ENCODE results near the gene ZNF615.

The ZNF615 gene

DNA sequence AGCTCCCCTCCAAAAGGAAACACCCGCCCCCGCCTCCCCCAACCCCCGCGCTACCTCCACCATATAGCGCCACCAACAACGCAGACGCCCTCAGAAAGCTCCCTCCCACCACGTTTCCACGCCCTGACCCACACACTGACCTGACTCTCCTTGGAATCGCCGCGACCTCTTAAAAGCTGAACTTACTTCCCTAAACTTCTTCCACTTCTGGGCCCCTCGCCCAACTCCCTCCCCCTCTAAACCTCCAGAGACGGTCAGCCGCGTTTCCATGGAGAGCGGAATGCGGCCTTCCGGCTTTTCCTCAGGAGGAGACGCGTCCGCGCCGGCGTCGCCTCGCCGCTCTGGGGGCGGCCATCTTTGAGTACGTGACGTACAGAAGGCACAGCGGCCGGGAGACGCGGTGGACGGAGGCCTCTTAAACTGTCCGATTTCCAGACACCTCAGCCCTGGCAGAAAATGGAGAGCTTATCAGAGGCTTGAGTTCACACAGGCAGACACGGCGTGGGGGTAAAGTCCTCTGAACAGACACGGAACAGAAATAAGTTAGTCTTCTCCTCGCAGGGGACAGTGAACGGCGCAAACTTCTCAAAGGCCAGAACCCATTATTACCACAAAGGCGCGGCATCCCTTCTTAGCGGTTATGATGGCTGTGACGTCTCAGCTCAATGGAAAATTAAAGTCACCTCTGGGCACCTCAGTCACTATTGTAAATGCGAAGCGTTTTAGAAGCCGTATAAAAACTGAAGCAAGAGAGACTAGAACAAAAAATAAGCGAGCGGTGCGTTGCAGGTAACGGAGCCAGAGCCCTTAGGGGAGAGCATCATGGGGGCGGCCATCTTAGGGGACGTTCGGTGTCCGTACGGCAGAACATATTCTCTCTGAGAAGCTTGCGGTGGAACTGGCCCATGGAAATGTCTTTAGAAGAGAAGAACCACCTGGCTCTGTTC, 40.8 kb upstream of the ZNF615 start, which contains the start of gene ZNF432:
Gene ZNF432 (minus strand): TSS at position 284 of the 947 bp plus-strand sequence. CDS start 1,970 bp downstream, outside the sequence.
- H3K23ac ChIP-seq (ENCODE audit: low read length in 2 of 2): no peak within 1 kb of the TSS
- WGBS: 2% methylated on average over 60 of the region's 60 CpGs
- H3K79me1 ChIP-seq (replicated peaks; ENCODE audit: low read length, poor library complexity, severe bottlenecking): peaks cover 21% of the 10 kb centered on the region
- H3K9ac ChIP-seq (ENCODE audit: low read length): peak within 1 kb of the TSS; percentile 98
- H3K4me3 ChIP-seq (ENCODE audit: insufficient read depth in 1 of 2, low read depth in 1 of 2, low read length in 2 of 2): peak within 1 kb of the TSS; percentile 70 to 92
- no peak within 1 kb of the TSS for H2AK5ac ChIP-seq (ENCODE audit: low read length, severe bottlenecking)
- no peak within 1 kb of the TSS for H2BK15ac ChIP-seq (ENCODE audit: low read depth, poor library complexity, severe bottlenecking)
- no peak within 1 kb of the TSS for H3K14ac ChIP-seq (ENCODE audit: low read length in 2 of 2)
- H2BK120ac ChIP-seq (ENCODE audit: low read depth, low read length): peak within 1 kb of the TSS; percentile 42
- H3K4me1 ChIP-seq (ENCODE audit: control insufficient read depth, insufficient read depth, low read depth, low read length): no peaks in the 10 kb centered on the region
- H2BK5ac ChIP-seq (ENCODE audit: low read depth, low read length, poor library complexity, severe bottlenecking): peak within 1 kb of the TSS; percentile 24
- H3K4ac ChIP-seq (ENCODE audit: low read depth in 1 of 2, low read length in 2 of 2): peak within 1 kb of the TSS in 1 of 2 experiments; percentile 62
- peak within 1 kb of the TSS; percentile 77 for H4K8ac ChIP-seq (ENCODE audit: low read length)
- H2AFZ ChIP-seq (ENCODE audit: low read depth, low read length): peak within 1 kb of the TSS; percentile 68
- peak within 1 kb of the TSS; percentile 68 to 90 for H3K18ac ChIP-seq (ENCODE audit: low read depth in 1 of 2, low read length in 2 of 2)
- peak; percentile 95 for DNase-seq
- H3K4me2 ChIP-seq (ENCODE audit: low read length, poor library complexity, severe bottlenecking): peak within 1 kb of the TSS; percentile 62
- H3K36me3 ChIP-seq (ENCODE audit: control insufficient read depth in 1 of 2, insufficient read depth in 2 of 2, low read depth in 1 of 2, low read length in 2 of 2): peaks cover 13 to 41% of the 10 kb centered on the region in 2 experiments
- H2BK12ac ChIP-seq (ENCODE audit: low read length in 2 of 2): no peak within 1 kb of the TSS
- H3K9me3 ChIP-seq (ENCODE audit: control insufficient read depth, low read length): peaks cover 40% of the 10 kb centered on the region
- peak within 1 kb of the TSS; percentile 69 for H3K27ac ChIP-seq (ENCODE audit: low read length, poor library complexity, severe bottlenecking)
- H3K27me3 ChIP-seq (ENCODE audit: control insufficient read depth in 1 of 2, insufficient read depth in 1 of 2, low read length in 2 of 2): no peaks in the 10 kb centered on the region
- H4K91ac ChIP-seq (ENCODE audit: low read length): no peak within 1 kb of the TSS

DNA sequence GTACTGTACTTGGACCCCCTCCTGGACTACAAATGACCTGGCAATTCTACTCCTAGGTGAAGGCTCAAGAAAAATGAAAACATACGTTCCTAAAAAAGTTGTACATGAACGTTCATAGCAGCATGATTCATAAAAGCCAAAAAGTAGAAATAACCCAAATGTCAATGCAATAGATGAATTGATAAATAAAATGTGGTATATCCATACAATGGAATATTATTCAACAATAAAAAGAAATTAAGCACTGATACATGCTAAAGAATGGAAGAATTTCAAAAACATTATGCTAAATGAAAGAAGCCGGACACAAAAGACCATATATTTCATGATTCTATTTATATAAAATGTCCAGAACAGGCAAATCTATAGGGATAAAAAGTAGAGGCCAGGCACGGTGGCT, 31.2 kb upstream of the ZNF615 start:
- Histone ChIP-seq H3K18ac (ENCODE audit: low read depth in 1 of 2, low read length in 2 of 2) (no peak overlapping the region), H3K27me3 (ENCODE audit: control insufficient read depth in 1 of 2, insufficient read depth in 1 of 2, low read length in 2 of 2) (no peaks in the 10 kb centered on the region), H3K9me3 (ENCODE audit: control insufficient read depth, low read length) (peaks cover 90% of the 10 kb centered on the region), H2BK12ac (ENCODE audit: low read length in 2 of 2) (no peak overlapping the region), H4K91ac (ENCODE audit: low read length) (no peak overlapping the region), H3K4ac (ENCODE audit: low read depth in 1 of 2, low read length in 2 of 2) (no peak overlapping the region), H2BK15ac (ENCODE audit: low read depth, poor library complexity, severe bottlenecking) (no peak overlapping the region), H2BK120ac (ENCODE audit: low read depth, low read length) (no peak overlapping the region), H4K8ac (ENCODE audit: low read length) (no peak overlapping the region), H3K4me3 (ENCODE audit: insufficient read depth in 1 of 2, low read depth in 1 of 2, low read length in 2 of 2) (peak overlapping the region in 1 of 2 experiments; percentile 30), H3K27ac (ENCODE audit: low read length, poor library complexity, severe bottlenecking) (no peak overlapping the region), H3K14ac (ENCODE audit: low read length in 2 of 2) (no peak overlapping the region), H2AK5ac (ENCODE audit: low read length, severe bottlenecking) (no peak overlapping the region), H2AFZ (ENCODE audit: low read depth, low read length) (no peak overlapping the region), H3K23ac (ENCODE audit: low read length in 2 of 2) (no peak overlapping the region), H3K9ac (ENCODE audit: low read length) (no peak overlapping the region), H3K79me1 (replicated peaks; ENCODE audit: low read length, poor library complexity, severe bottlenecking) (peaks cover 11% of the 10 kb centered on the region), H3K4me2 (ENCODE audit: low read length, poor library complexity, severe bottlenecking) (no peak overlapping the region), H3K36me3 (ENCODE audit: control insufficient read depth in 1 of 2, insufficient read depth in 2 of 2, low read depth in 1 of 2, low read length in 2 of 2) (peaks cover 42 to 92% of the 10 kb centered on the region in 2 experiments), H2BK5ac (ENCODE audit: low read depth, low read length, poor library complexity, severe bottlenecking) (no peak overlapping the region), H3K4me1 (ENCODE audit: control insufficient read depth, insufficient read depth, low read depth, low read length) (no peaks in the 10 kb centered on the region)
- WGBS: 100% methylated on average over 1 of the region's 4 CpGs
- no peak for DNase-seq

DNA sequence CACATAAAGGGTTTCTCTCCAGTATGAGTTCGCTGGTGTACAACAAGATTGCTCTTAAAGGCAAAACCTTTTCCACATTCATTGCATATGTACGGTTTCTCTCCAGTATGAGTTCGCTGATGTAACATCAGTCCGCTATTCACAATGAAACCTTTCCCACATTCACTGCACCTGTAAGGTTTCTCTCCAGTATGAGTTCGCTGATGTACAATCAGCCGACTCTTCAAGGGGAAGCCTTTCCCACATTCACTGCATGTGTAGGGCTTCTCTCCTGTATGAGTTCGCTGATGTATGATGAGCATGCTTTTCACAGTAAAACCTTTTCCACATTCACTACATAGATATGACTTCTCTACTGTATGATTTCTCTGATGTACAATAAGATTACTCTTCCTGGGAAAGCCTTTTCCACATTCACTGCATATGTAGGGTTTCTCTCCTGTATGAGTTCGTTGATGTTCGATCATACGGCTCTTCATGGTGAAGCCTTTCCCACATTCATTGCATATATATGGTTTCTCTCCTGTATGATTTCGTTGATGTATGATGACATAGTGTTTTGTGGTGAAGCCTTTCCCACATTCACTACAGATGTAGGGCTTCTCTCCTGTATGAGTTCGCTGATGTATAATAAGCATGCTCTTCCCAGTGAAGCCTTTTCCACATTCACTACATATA, 26.2 kb upstream of the ZNF615 start:
- WGBS: 98% methylated on average over 10 of the region's 12 CpGs
- Histone ChIP-seq H3K27me3 (ENCODE audit: control insufficient read depth in 1 of 2, insufficient read depth in 1 of 2, low read length in 2 of 2) (no peaks in the 10 kb centered on the region), H3K9ac (ENCODE audit: low read length) (no peak overlapping the region), H2AFZ (ENCODE audit: low read depth, low read length) (no peak overlapping the region), H3K27ac (ENCODE audit: low read length, poor library complexity, severe bottlenecking) (no peak overlapping the region), H4K8ac (ENCODE audit: low read length) (no peak overlapping the region), H2BK5ac (ENCODE audit: low read depth, low read length, poor library complexity, severe bottlenecking) (no peak overlapping the region), H3K79me1 (replicated peaks; ENCODE audit: low read length, poor library complexity, severe bottlenecking) (peaks cover 5% of the 10 kb centered on the region), H3K4me2 (ENCODE audit: low read length, poor library complexity, severe bottlenecking) (no peak overlapping the region), H3K4ac (ENCODE audit: low read depth in 1 of 2, low read length in 2 of 2) (no peak overlapping the region), H3K18ac (ENCODE audit: low read depth in 1 of 2, low read length in 2 of 2) (no peak overlapping the region), H3K4me1 (ENCODE audit: control insufficient read depth, insufficient read depth, low read depth, low read length) (no peaks in the 10 kb centered on the region), H2BK15ac (ENCODE audit: low read depth, poor library complexity, severe bottlenecking) (no peak overlapping the region), H3K23ac (ENCODE audit: low read length in 2 of 2) (no peak overlapping the region), H2BK12ac (ENCODE audit: low read length in 2 of 2) (no peak overlapping the region), H2BK120ac (ENCODE audit: low read depth, low read length) (no peak overlapping the region), H3K9me3 (ENCODE audit: control insufficient read depth, low read length) (peaks cover 88% of the 10 kb centered on the region), H3K14ac (ENCODE audit: low read length in 2 of 2) (no peak overlapping the region), H3K4me3 (ENCODE audit: insufficient read depth in 1 of 2, low read depth in 1 of 2, low read length in 2 of 2) (peak overlapping the region in 1 of 2 experiments; percentile 55), H3K36me3 (ENCODE audit: control insufficient read depth in 1 of 2, insufficient read depth in 2 of 2, low read depth in 1 of 2, low read length in 2 of 2) (peaks cover 29 to 72% of the 10 kb centered on the region in 2 experiments), H2AK5ac (ENCODE audit: low read length, severe bottlenecking) (no peak overlapping the region), H4K91ac (ENCODE audit: low read length) (no peak overlapping the region)
- peak; percentile 25 for DNase-seq

DNA sequence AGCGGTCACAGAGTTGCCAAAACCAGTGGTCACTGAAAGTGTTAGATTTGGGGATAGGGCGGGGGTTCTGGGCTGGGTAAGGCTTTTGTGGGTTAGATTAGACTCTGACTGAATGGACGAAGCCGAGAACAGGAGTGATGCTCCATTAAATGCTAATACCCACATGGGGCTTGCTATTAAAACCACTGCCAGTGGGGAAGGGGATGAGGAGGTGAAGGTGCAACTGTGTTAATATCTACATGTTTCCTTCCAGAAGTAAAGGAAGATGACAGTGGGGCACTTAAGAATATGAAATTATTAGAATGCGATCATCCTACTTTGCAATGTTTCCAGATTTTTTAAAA, 20.7 kb upstream of the ZNF615 start:
- Histone ChIP-seq H3K9ac (ENCODE audit: low read length) (peak overlapping the region; percentile 98), H3K4ac (ENCODE audit: low read depth in 1 of 2, low read length in 2 of 2) (no peak overlapping the region), H3K14ac (ENCODE audit: low read length in 2 of 2) (no peak overlapping the region), H2BK15ac (ENCODE audit: low read depth, poor library complexity, severe bottlenecking) (no peak overlapping the region), H2AK5ac (ENCODE audit: low read length, severe bottlenecking) (no peak overlapping the region), H3K36me3 (ENCODE audit: control insufficient read depth in 1 of 2, insufficient read depth in 2 of 2, low read depth in 1 of 2, low read length in 2 of 2) (peaks cover 20 to 42% of the 10 kb centered on the region in 2 experiments), H4K91ac (ENCODE audit: low read length) (no peak overlapping the region), H3K79me1 (replicated peaks; ENCODE audit: low read length, poor library complexity, severe bottlenecking) (peaks cover 18% of the 10 kb centered on the region), H3K27me3 (ENCODE audit: control insufficient read depth in 1 of 2, insufficient read depth in 1 of 2, low read length in 2 of 2) (no peaks in the 10 kb centered on the region), H2BK120ac (ENCODE audit: low read depth, low read length) (no peak overlapping the region), H4K8ac (ENCODE audit: low read length) (peak overlapping the region; percentile 35), H2AFZ (ENCODE audit: low read depth, low read length) (peak overlapping the region; percentile 6), H3K9me3 (ENCODE audit: control insufficient read depth, low read length) (peaks cover 50% of the 10 kb centered on the region), H3K4me1 (ENCODE audit: control insufficient read depth, insufficient read depth, low read depth, low read length) (no peaks in the 10 kb centered on the region), H3K4me2 (ENCODE audit: low read length, poor library complexity, severe bottlenecking) (peak overlapping the region; percentile 90), H2BK12ac (ENCODE audit: low read length in 2 of 2) (no peak overlapping the region), H3K27ac (ENCODE audit: low read length, poor library complexity, severe bottlenecking) (peak overlapping the region; percentile 75), H2BK5ac (ENCODE audit: low read depth, low read length, poor library complexity, severe bottlenecking) (peak overlapping the region; percentile 6), H3K4me3 (ENCODE audit: insufficient read depth in 1 of 2, low read depth in 1 of 2, low read length in 2 of 2) (peak overlapping the region; percentile 89 to 93), H3K18ac (ENCODE audit: low read depth in 1 of 2, low read length in 2 of 2) (peak overlapping the region; percentile 22 to 97), H3K23ac (ENCODE audit: low read length in 2 of 2) (no peak overlapping the region)
- 10% methylated on average over 4 of the region's 5 CpGs for WGBS
- no peak for DNase-seq
